Gastrocnemius medialis (tissue), 4 donors: ENCODE data around the gene MAP1LC3C. TPM values are rescaled to one million over a fixed set of nuclear protein-coding genes. Genes with fewer than 3 reads are reported as not detected.

Experiments
- ATAC-seq, 2 donors: fragments of 150-250 bp; one replicate each; pipeline ENCODE4 v1.9.1; 2016
- DNase-seq, 2 donors: peaks; one replicate each; pipeline ENCODE4 v3.0.0-alpha.2; 2019
- H3K27ac ChIP-seq, 4 donors: fragments of 200-600 bp; sonication (generic); 1 replicate in 1 of 4; 2 replicates in 3 of 4; pipeline ENCODE4 v1.5.1; 2016 to 2018; ENCODE audit warnings: mild to moderate bottlenecking in 2 of 4, moderate library complexity in 1 of 4
- H3K27me3 ChIP-seq, 3 donors: fragments of 200-600 bp; sonication (generic) in 2 of 3; 1 replicate in 1 of 3; 2 replicates in 2 of 3; pipeline versions ENCODE4 v1.5.1 to v1.6.0; 2016 to 2019; ENCODE audit warnings: mild to moderate bottlenecking in 1 of 3, moderate library complexity in 1 of 3
- H3K36me3 ChIP-seq, 2 donors: fragments of 200-600 bp; sonication (generic) in 1 of 2; one replicate each; pipeline ENCODE4 v1.5.1; 2017 to 2018
- H3K4me1 ChIP-seq, 2 donors: fragments of 200-600 bp; sonication (generic) in 1 of 2; one replicate each; pipeline ENCODE4 v1.5.1; 2016 to 2017; ENCODE audit warnings: mild to moderate bottlenecking in 2 of 2
- H3K4me3 ChIP-seq, 4 donors: fragments of 200-600 bp; sonication (generic) in 3 of 4; 1 replicate in 1 of 4; 2 replicates in 3 of 4; pipeline ENCODE4 v1.5.1; 2016 to 2019; ENCODE audit warnings: mild to moderate bottlenecking in 2 of 4
- H3K9me3 ChIP-seq, 3 donors: fragments of 200-600 bp; sonication (generic) in 2 of 3; 1 replicate in 1 of 3; 2 replicates in 2 of 3; pipeline ENCODE4 v1.5.1; 2016 to 2019
- POLR2A ChIP-seq, 2 donors: fragments of 450-650 bp; IDR thresholded peaks; one replicate each; pipeline ENCODE4 v1.6.1; 2017; ENCODE audit warnings: antibody characterized with exemption in 2 of 2, mild to moderate bottlenecking in 2 of 2, moderate library complexity in 2 of 2
- in situ Hi-C, 4 donors: fragments of 200-750 bp; cut with MboI; loops; one replicate each; pipeline versions ENCODE4 v1.15.0 to v1.8.0; 2017; ENCODE audit warnings: low sequenced_read_pairs in 4 of 4
- intact Hi-C: fragments of 100-400 bp; cut with DNase I; formaldehyde crosslinking; loops from one replicate; pipeline ENCODE4 v1.15.1; 2023; ENCODE audit warnings: low total_unique reads
- total RNA-seq, 4 donors: library from RNA; depleted of rRNA; stranded (reverse); fragments of >200 nt; gene quantifications; one replicate each; pipeline versions ENCODE4 v1.1.0 to v1.2.3, GENCODE V29; 2016
- TF ChIP-seq, protein P1 (sequence below), 5 experiments: fragments of 450-650 bp in 3 of 5; fragments of 200-600 bp in 2 of 5; sonication (generic) in 2 of 5; IDR thresholded peaks in 4 of 5; conservative IDR thresholded peaks in 1 of 5; 1 replicate in 4 of 5; 2 replicates in 1 of 5; pipeline ENCODE4 v1.5.1; 2016 to 2019; ENCODE audit warnings: antibody characterized with exemption in 5 of 5, mild to moderate bottlenecking in 3 of 5, moderate library complexity in 3 of 5

Gene MAP1LC3C
- total RNA-seq, 4 donors from 2014 or later = 1.1 to 31.5 (median 3.5) TPM

DNA sequence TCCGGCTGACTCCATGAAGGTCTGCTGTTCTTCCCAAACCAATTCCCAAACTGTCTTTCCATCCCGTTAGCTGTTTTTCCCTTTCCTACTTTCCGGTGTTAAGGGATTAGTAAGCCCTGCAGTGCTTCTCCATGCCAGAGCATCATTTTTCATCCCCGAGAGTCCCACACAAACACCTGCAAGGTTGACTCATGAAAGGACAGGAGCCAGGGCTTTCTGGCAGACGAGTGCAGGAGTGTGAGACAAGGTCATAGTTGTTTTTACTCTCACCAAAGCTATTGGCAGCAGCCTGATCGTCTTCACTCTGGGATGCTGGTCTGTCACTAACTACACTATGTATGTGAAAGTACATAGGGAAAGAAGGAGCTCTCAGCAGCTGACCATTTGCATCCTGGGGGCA lies 51.5 kb downstream of the MAP1LC3C start:
- intact Hi-C loops (no loop called here), in situ Hi-C loops (no loop called here)
- H3K36me3 ChIP-seq = no peaks in the 10 kb centered on the region
- no peaks in the 10 kb centered on the region for H3K27me3 ChIP-seq
- DNase-seq = peak in 1 of 2 donors; percentile 17
- H3K27ac ChIP-seq = no peak overlapping the region
- no peaks in the 10 kb centered on the region for H3K9me3 ChIP-seq
- H3K4me1 ChIP-seq = no peaks in the 10 kb centered on the region
- H3K4me3 ChIP-seq = no peak overlapping the region
- ATAC-seq = no peak
- no peak for TF ChIP-seq POLR2A (IDR thresholded peaks at IDR 0.05)
- TF ChIP-seq, protein P1, sequence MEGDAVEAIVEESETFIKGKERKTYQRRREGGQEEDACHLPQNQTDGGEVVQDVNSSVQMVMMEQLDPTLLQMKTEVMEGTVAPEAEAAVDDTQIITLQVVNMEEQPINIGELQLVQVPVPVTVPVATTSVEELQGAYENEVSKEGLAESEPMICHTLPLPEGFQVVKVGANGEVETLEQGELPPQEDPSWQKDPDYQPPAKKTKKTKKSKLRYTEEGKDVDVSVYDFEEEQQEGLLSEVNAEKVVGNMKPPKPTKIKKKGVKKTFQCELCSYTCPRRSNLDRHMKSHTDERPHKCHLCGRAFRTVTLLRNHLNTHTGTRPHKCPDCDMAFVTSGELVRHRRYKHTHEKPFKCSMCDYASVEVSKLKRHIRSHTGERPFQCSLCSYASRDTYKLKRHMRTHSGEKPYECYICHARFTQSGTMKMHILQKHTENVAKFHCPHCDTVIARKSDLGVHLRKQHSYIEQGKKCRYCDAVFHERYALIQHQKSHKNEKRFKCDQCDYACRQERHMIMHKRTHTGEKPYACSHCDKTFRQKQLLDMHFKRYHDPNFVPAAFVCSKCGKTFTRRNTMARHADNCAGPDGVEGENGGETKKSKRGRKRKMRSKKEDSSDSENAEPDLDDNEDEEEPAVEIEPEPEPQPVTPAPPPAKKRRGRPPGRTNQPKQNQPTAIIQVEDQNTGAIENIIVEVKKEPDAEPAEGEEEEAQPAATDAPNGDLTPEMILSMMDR (IDR thresholded peaks at IDR 0.05 in 4 of 5, conservative IDR thresholded peaks at IDR 0.05 in 1 of 5) = no peak

Other genes starting within 250 kb of the MAP1LC3C start
- gene EXO1, start 150.9 kb downstream of the MAP1LC3C start, total RNA-seq = under 1 TPM in 2 of 4 donors, not detected in 2; 0.20 TPM
- gene BECN2, start 41.3 kb downstream of the MAP1LC3C start, total RNA-seq = under 1 TPM in 1 of 4 donors, not detected in 3; 0.20 TPM